A549 (cell line): ENCODE measurements around the gene VGLL1. TPM values are rescaled to one million over a fixed set of nuclear protein-coding genes. Genes with fewer than 3 reads are reported as not detected.

ENCODE experiments used
- ATAC-seq, 2 experiments: fragments of 200-7000 bp in 1 of 2; fragments of >200 bp in 1 of 2; cut with Nextera tagmentation in 1 of 2; cut with Tn5 transposase in 1 of 2; 3 replicates each; pipeline versions ENCODE4 v1.8.0 to v1.9.1; 2018 to 2020; ENCODE audit warnings: mild to moderate bottlenecking in 1 of 2, moderate library complexity in 1 of 2
- CTCF ChIA-PET: fragments of 300-600 bp; sonication (Branson Sonifier 250); formaldehyde crosslinking; extraction: SDS; loops from one replicate; lab custom pipeline; 2021; ENCODE audit warnings: antibody characterized with exemption, inconsistent platforms; lab: Yijun Ruan, JAX
- POLR2A ChIA-PET: fragments of 350-600 bp; formaldehyde crosslinking; extraction: SDS; loops from one replicate; lab custom pipeline; 2021; ENCODE audit warnings: antibody characterized with exemption, inconsistent platforms; lab: Yijun Ruan, JAX
- DNase-seq, 2 experiments: peaks; one replicate each; pipeline versions ENCODE4 v3.0.0 to v3.0.0-alpha.2; 2011 to 2016; ENCODE audit warnings: low read depth in 1 of 2, low spot score in 1 of 2
- FAIRE-seq: peaks from 2 replicates; lab custom pipeline; 2011; peaks lifted over from hg19 to GRCh38; lab: Jason Lieb, UNC
- H3K27ac ChIP-seq, 2 experiments: fragments of >200 bp; sonication (Bioruptor Twin); formaldehyde crosslinking; 3 replicates each; pipeline ENCODE4 v1.5.1; 2016 to 2017
- H3K4me1 ChIP-seq: fragments of >200 bp; sonication (Bioruptor Twin); formaldehyde crosslinking; 3 replicates; pipeline ENCODE4 v1.6.1; 2016
- H3K4me2 ChIP-seq: fragments of >200 bp; sonication (Bioruptor Twin); formaldehyde crosslinking; 3 replicates; pipeline ENCODE4 v1.6.1; 2016
- H3K4me3 ChIP-seq: fragments of >200 bp; sonication (Bioruptor Twin); formaldehyde crosslinking; 3 replicates; pipeline ENCODE4 v1.5.1; 2016
- H3K9me3 ChIP-seq: fragments of >200 bp; sonication (Bioruptor Twin); formaldehyde crosslinking; 3 replicates; pipeline ENCODE4 v1.6.1; 2016
- ATOH8 ChIP-seq: fragments of 250-450 bp; sonication (Bioruptor Pico); IDR thresholded peaks from 2 replicates; pipeline ENCODE4 v1.5.0; 2020; ENCODE audit warnings: low read depth, mild to moderate bottlenecking, moderate library complexity
- BHLHE40 ChIP-seq: IDR thresholded peaks from 2 replicates; pipeline ENCODE4 v1.6.1; 2012; ENCODE audit warnings: low read depth, low read length, inconsistent platforms
- CBX8 ChIP-seq: fragments of 200-600 bp; sonication (generic); IDR thresholded peaks from 2 replicates; pipeline ENCODE4 v1.6.1; 2016
- CHD2 ChIP-seq: fragments of 150-350 bp; IDR thresholded peaks from 2 replicates; pipeline ENCODE4 v1.6.1; 2014; ENCODE audit warnings: low read length; ENCODE audit not compliant: partially characterized antibody
- FOXS1 ChIP-seq: fragments of 250-450 bp; sonication (Bioruptor Pico); IDR thresholded peaks from 2 replicates; pipeline ENCODE4 v1.5.0; 2020; ENCODE audit warnings: mild to moderate bottlenecking, moderate library complexity
- HDAC2 ChIP-seq: fragments of 200-600 bp; sonication (generic); IDR thresholded peaks from 2 replicates; pipeline ENCODE4 v1.6.1; 2016
- HOXB13 ChIP-seq: fragments of 250-450 bp; sonication (Bioruptor Pico); IDR thresholded peaks from 2 replicates; pipeline ENCODE4 v1.5.0; 2020; ENCODE audit warnings: low read depth, mild to moderate bottlenecking, moderate library complexity
- JUNB ChIP-seq: fragments of >200 bp; sonication (Bioruptor Twin); formaldehyde crosslinking; IDR thresholded peaks from 2 replicates; pipeline ENCODE4 v1.6.1; 2016
- KDM1A ChIP-seq: fragments of 200-600 bp; sonication (generic); IDR thresholded peaks from 2 replicates; pipeline ENCODE4 v1.6.1; 2016; ENCODE audit warnings: low read depth, mild to moderate bottlenecking
- KDM5A ChIP-seq: fragments of 200-600 bp; sonication (generic); IDR thresholded peaks from 2 replicates; pipeline ENCODE4 v1.6.1; 2016; ENCODE audit warnings: antibody characterized with exemption, mild to moderate bottlenecking
- NPAS2 ChIP-seq: fragments of 250-450 bp; sonication (Bioruptor Pico); IDR thresholded peaks from 2 replicates; pipeline ENCODE4 v1.8.0; 2022; ENCODE audit warnings: mild to moderate bottlenecking, moderate library complexity, borderline replicate concordance
- PBX3 ChIP-seq: IDR thresholded peaks from 2 replicates; pipeline ENCODE4 v1.6.1; 2012
- PHF8 ChIP-seq: fragments of 200-600 bp; sonication (generic); IDR thresholded peaks from 2 replicates; pipeline ENCODE4 v1.6.1; 2016; ENCODE audit warnings: low read depth, mild to moderate bottlenecking, antibody characterized with exemption, moderate library complexity, borderline replicate concordance
- RAD21 ChIP-seq, 2 experiments: fragments of >200 bp in 1 of 2; sonication (Bioruptor Twin) in 1 of 2; formaldehyde crosslinking in 1 of 2; IDR thresholded peaks in 1 of 2; conservative IDR thresholded peaks in 1 of 2; 2 replicates in 1 of 2; 3 replicates in 1 of 2; pipeline ENCODE4 v1.6.1; 2012 to 2018; ENCODE audit warnings: inconsistent platforms in 1 of 2
- RCOR1 ChIP-seq: fragments of 150-350 bp; IDR thresholded peaks from 2 replicates; pipeline ENCODE4 v1.6.1; 2014; ENCODE audit warnings: antibody characterized with exemption, low read length, low read depth
- RFX5 ChIP-seq: fragments of 450-650 bp; IDR thresholded peaks from 2 replicates; pipeline ENCODE4 v1.7.1; 2014; ENCODE audit warnings: antibody characterized with exemption, mild to moderate bottlenecking, moderate library complexity
- TFCP2L1 ChIP-seq: fragments of 250-450 bp; sonication (Bioruptor Pico); IDR thresholded peaks from 2 replicates; pipeline ENCODE4 v1.5.0; 2021; ENCODE audit warnings: mild to moderate bottlenecking
- TP53 ChIP-seq: fragments of 250-450 bp; sonication (Bioruptor Pico); IDR thresholded peaks from 2 replicates; pipeline ENCODE4 v1.5.0; 2021; ENCODE audit warnings: mild to moderate bottlenecking, moderate library complexity
- ZC3H11A ChIP-seq: fragments of 450-650 bp; IDR thresholded peaks from 2 replicates; pipeline ENCODE4 v1.6.1; 2014; ENCODE audit warnings: antibody characterized with exemption, mild to moderate bottlenecking
- ZSCAN20 ChIP-seq: fragments of 250-450 bp; sonication (Bioruptor Pico); IDR thresholded peaks from 2 replicates; pipeline ENCODE4 v1.8.0; 2022; ENCODE audit warnings: mild to moderate bottlenecking, moderate library complexity
- WGBS: methylation state at CpG from one replicate; pipeline ENCODE4 v1.1.6; 2017; ENCODE audit errors: missing lambda C conversion rate; 5-methylcytosine and 5-hydroxymethylcytosine counted together
- polyA plus RNA-seq, 4 experiments: library from polyadenylated mRNA; depleted of rRNA in 3 of 4; stranded (reverse); fragments of >200 nt; fragmentation: RNase III in 1 of 4; extraction: RNeasy Plus Mini Kit Qiagen cat#74134 plus additional on column Dnase treatment in 1 of 4; gene quantifications; 2 replicates in 3 of 4; 3 replicates in 1 of 4; pipeline ENCODE4 v1.2.3, GENCODE V29; 2011 to 2017

Gene VGLL1
- polyA plus RNA-seq, 2 of the 4 experiments (the other 2 are of a cell fraction) = not detected

- WGBS = 38% methylated on average over 5 of the region's 6 CpGs
- no peaks in the 10 kb centered on the region for H3K9me3 ChIP-seq
- H3K27ac ChIP-seq = no peak overlapping the region
- DNase-seq = no peak
- POLR2A ChIA-PET = no interaction called here
- CTCF ChIA-PET = interaction anchor here (0.6 to 1.3 kb wide), 7 partner anchors 14 to 517 kb away, joined by 3 to 4 read pairs (median 3); no protein-coding TSS in a partner anchor
- peaks cover 5% of the 10 kb centered on the region; the same call in 1 of the 3 replicates for H3K4me1 ChIP-seq
- H3K4me3 ChIP-seq = no peak overlapping the region
- no peak for FAIRE-seq
- ATAC-seq = no peak
- H3K4me2 ChIP-seq = no peak overlapping the region
- TF ChIP-seq HOXB13 (CRISPR knock-in tag) = no peak
- no peak for TF ChIP-seq BHLHE40
- TF ChIP-seq FOXS1 = no peak
- TF ChIP-seq TFCP2L1 (CRISPR knock-in tag) = no peak
- no peak for TF ChIP-seq ZC3H11A
Observed at GRCh38 chrX:136491832-136492231, 40.2 kb upstream of the VGLL1 start.

DNA sequence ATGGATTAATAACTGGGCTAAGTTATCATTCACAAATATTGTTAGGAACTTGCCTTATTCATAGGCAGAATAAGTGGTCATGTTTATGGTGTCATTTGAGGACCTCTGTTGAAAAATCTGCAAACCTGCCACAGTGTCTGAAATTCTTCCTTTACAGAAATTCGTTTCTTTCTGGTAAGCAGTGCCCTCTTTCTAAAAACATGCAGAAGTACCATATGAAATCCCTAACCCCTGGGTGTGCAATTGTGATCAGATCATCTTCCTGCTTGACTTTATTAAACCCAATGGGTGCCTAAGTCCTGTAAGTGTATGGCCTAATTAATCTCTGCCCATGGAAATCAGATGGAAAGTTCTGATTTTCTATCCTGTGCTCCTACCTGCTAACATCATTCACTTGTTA, 39.0 kb upstream of the VGLL1 start:
- peaks cover 5% of the 10 kb centered on the region; the same call in 1 of the 3 replicates for H3K4me1 ChIP-seq
- no peaks in the 10 kb centered on the region for H3K9me3 ChIP-seq
- no peak overlapping the region for H3K4me2 ChIP-seq
- H3K4me3 ChIP-seq = no peak overlapping the region
- DNase-seq = peak in 1 of 2 experiments; percentile 5
- POLR2A ChIA-PET = no interaction called here
- TF ChIP-seq KDM5A = no peak
- TF ChIP-seq PHF8 = no peak
- TF ChIP-seq KDM1A = no peak
- TF ChIP-seq BHLHE40 = no peak
- no peak for TF ChIP-seq TP53 (CRISPR knock-in tag)
- peak; percentile 94 for FAIRE-seq
- CTCF ChIA-PET = interaction anchor here (1.3 kb wide), 1 partner anchor 17 kb away, joined by 3 read pairs; no protein-coding TSS in a partner anchor
- no peak overlapping the region for H3K27ac ChIP-seq
- WGBS = 0% methylated on average over 1 of the region's 1 CpG
- no peak for ATAC-seq

GRCh38 chrX:136495043-136495442, 37.0 kb upstream of the VGLL1 start:
- CTCF ChIA-PET = no interaction called here
- TF ChIP-seq RAD21 (conservative IDR thresholded peaks at IDR 0.05 in 1 of 2, IDR thresholded peaks at IDR 0.05 in 1 of 2) = no peak
- TF ChIP-seq HDAC2 = no peak
- no peak for TF ChIP-seq PBX3
- no peak for TF ChIP-seq ZSCAN20 (CRISPR knock-in tag)
- TF ChIP-seq BHLHE40 = no peak
- no peak for TF ChIP-seq CBX8
- no peak for TF ChIP-seq RCOR1
- TF ChIP-seq JUNB = no peak
- no peak for TF ChIP-seq ATOH8 (CRISPR knock-in tag)
- no peak for TF ChIP-seq CHD2
- no peak for TF ChIP-seq RFX5
- no peak for TF ChIP-seq NPAS2 (CRISPR knock-in tag)
- no peak for TF ChIP-seq ZC3H11A
- TF ChIP-seq, all 56 proteins: peak for 0
- no peak overlapping the region for H3K27ac ChIP-seq
- no peaks in the 10 kb centered on the region for H3K9me3 ChIP-seq
- ATAC-seq = no peak
- POLR2A ChIA-PET = no interaction called here
- FAIRE-seq = no peak
- WGBS = 77% methylated on average over 4 of the region's 4 CpGs
- H3K4me3 ChIP-seq = no peak overlapping the region
- no peak for DNase-seq
- peaks cover 13% of the 10 kb centered on the region; the same call in 2 of the 3 replicates for H3K4me1 ChIP-seq
- H3K4me2 ChIP-seq = no peak overlapping the region
